PC-9 (cell line): ENCODE measurements around the gene HINFP. TPM values are rescaled to one million over a fixed set of nuclear protein-coding genes. Genes with fewer than 3 reads are reported as not detected.
A peak's percentile ranks its signal among the peaks of the same experiment; 100 is the strongest.

Source experiments
- BruUV-seq: library from RNA; stranded (reverse); fragments of 400-500 nt; replicated peaks from 2 replicates; lab custom pipeline; 2021; lab: Mats Ljungman, UMichigan
- CTCF ChIA-PET: fragments of 300-600 bp; sonication (Branson Sonifier 250); formaldehyde crosslinking; loops from one replicate; lab custom pipeline; 2022; ENCODE audit warnings: antibody characterized with exemption; lab: Charles Lee
- POLR2A ChIA-PET: fragments of 300-600 bp; sonication (Branson Sonifier 250); formaldehyde crosslinking; loops from one replicate; lab custom pipeline; 2022; ENCODE audit warnings: antibody characterized with exemption; ENCODE audit not compliant: unreplicated experiment; lab: Charles Lee
- DNase-seq, 2 experiments: peaks; one replicate each; pipeline versions ENCODE4 v3.0.0 to v3.0.0-alpha.2; 2015 to 2022; ENCODE audit warnings: mixed read lengths in 1 of 2
- H2AFZ ChIP-seq: fragments of 200-600 bp; sonication (generic); 2 replicates; pipeline ENCODE4 v1.8.1; 2017; ENCODE audit warnings: antibody characterized with exemption
- H3F3A ChIP-seq: fragments of 200-600 bp; sonication (generic); 2 replicates; pipeline ENCODE4 v1.8.1; 2017; ENCODE audit warnings: antibody characterized with exemption, mild to moderate bottlenecking, low read depth; ENCODE audit not compliant: insufficient read depth
- H3K27ac ChIP-seq: fragments of 200-600 bp; sonication (generic); 2 replicates; pipeline ENCODE4 v1.6.1; 2016; ENCODE audit warnings: mixed run types
- H3K27me3 ChIP-seq: fragments of 200-600 bp; sonication (generic); 2 replicates; pipeline ENCODE4 v1.6.1; 2016; ENCODE audit warnings: low read depth, mixed run types; ENCODE audit not compliant: insufficient read depth
- H3K36me3 ChIP-seq: fragments of 200-600 bp; sonication (generic); 2 replicates; pipeline ENCODE4 v1.6.1; 2016; ENCODE audit warnings: low read depth, mixed run types
- H3K4me1 ChIP-seq: fragments of 200-600 bp; sonication (generic); replicated peaks from 2 replicates; pipeline ENCODE4 v1.6.1; 2016; ENCODE audit warnings: mixed run types; ENCODE audit not compliant: insufficient read depth
- H3K4me2 ChIP-seq: fragments of 200-600 bp; sonication (generic); 2 replicates; pipeline ENCODE4 v1.6.1; 2017; ENCODE audit warnings: mixed run types
- H3K4me3 ChIP-seq: fragments of 200-600 bp; sonication (generic); 2 replicates; pipeline ENCODE4 v1.6.1; 2016; ENCODE audit warnings: mixed run types
- H3K79me2 ChIP-seq: fragments of 200-600 bp; sonication (generic); 2 replicates; pipeline ENCODE4 v1.6.1; 2017; ENCODE audit warnings: low read depth, mixed run types
- H3K9me2 ChIP-seq: fragments of 200-600 bp; sonication (generic); 2 replicates; pipeline ENCODE4 v1.8.1; 2017; ENCODE audit warnings: mild to moderate bottlenecking; ENCODE audit not compliant: insufficient read depth
- H3K9me3 ChIP-seq: fragments of 200-600 bp; sonication (generic); 2 replicates; pipeline ENCODE4 v1.8.1; 2016; ENCODE audit warnings: low read depth; ENCODE audit not compliant: insufficient read depth
- H4K20me1 ChIP-seq: fragments of 200-600 bp; sonication (generic); 2 replicates; pipeline ENCODE4 v1.8.1; 2017; ENCODE audit not compliant: insufficient read depth
- CTCF ChIP-seq: fragments of 200-600 bp; sonication (generic); conservative IDR thresholded peaks from 2 replicates; pipeline ENCODE4 v1.6.1; 2017; ENCODE audit warnings: mixed run types, antibody characterized with exemption, mild to moderate bottlenecking, moderate library complexity
- EZH2 ChIP-seq: fragments of 200-600 bp; sonication (generic); IDR thresholded peaks from 2 replicates; pipeline ENCODE4 v1.8.0; 2017; ENCODE audit warnings: antibody characterized with exemption, low read depth
- intact Hi-C: fragments of 100-400 bp; cut with micrococcal nuclease; formaldehyde crosslinking; loops from one replicate; pipeline ENCODE4 v1.10.0; 2022; ENCODE audit not compliant: unreplicated experiment
- total RNA-seq: library from RNA; stranded (reverse); gene quantifications from 2 replicates; pipeline ENCODE4 v1.2.3, GENCODE V29; 2021

Gene HINFP
- total RNA-seq, 1 experiment from 2014 or later: 35.5 TPM

- no peaks in the 10 kb centered on the region for H3K27me3 ChIP-seq
- peak overlapping the region; percentile 91; the same call in 1 of the 2 replicates for H3K4me3 ChIP-seq
- no peak overlapping the region for H2AFZ ChIP-seq
- ChIA-PET CTCF (no interaction called here), POLR2A (interaction anchor here (0.6 to 0.7 kb wide), 3 partner anchors 242 to 477 kb away, joined by 4 to 34 read pairs (median 27); no protein-coding TSS in a partner anchor)
- no peak for DNase-seq
- TF ChIP-seq EZH2 (no peak), CTCF (no peak)
- peaks cover 42% of the 10 kb centered on the region for H3K79me2 ChIP-seq
- H4K20me1 ChIP-seq: peaks cover 18% of the 10 kb centered on the region
- H3K27ac ChIP-seq: no peak overlapping the region; the same call in 1 of the 2 replicates
- H3K36me3 ChIP-seq: peaks cover 21% of the 10 kb centered on the region
- H3K4me2 ChIP-seq: peak overlapping the region; percentile 99
- H3F3A ChIP-seq: peaks cover 53% of the 10 kb centered on the region; the same call in 1 of the 2 replicates
- no peaks in the 10 kb centered on the region for H3K9me3 ChIP-seq
- no peaks in the 10 kb centered on the region for H3K9me2 ChIP-seq
- H3K4me1 ChIP-seq: peaks cover 31% of the 10 kb centered on the region
- BruUV-seq: no TSS peak
- intact Hi-C loops: loop anchor here (10.0 kb wide), 1 partner anchor 383 kb away; no protein-coding TSS in a partner anchor
Measured at GRCh38 chr11:119091966-119092879, 29.2 kb upstream of the HINFP start.

GRCh38 chr11:119092880-119093842 lies 28.2 kb upstream of the HINFP start:
- peaks cover 23% of the 10 kb centered on the region for H3K4me1 ChIP-seq
- H3K27ac ChIP-seq: 0 out of 2 replicates have a peak overlapping the region, but pooled peaks have one; percentile 48
- no peaks in the 10 kb centered on the region for H3K9me3 ChIP-seq
- peaks cover 18% of the 10 kb centered on the region for H4K20me1 ChIP-seq
- peaks cover 25% of the 10 kb centered on the region for H3K36me3 ChIP-seq
- H2AFZ ChIP-seq: no peak overlapping the region
- H3K4me2 ChIP-seq: peak overlapping the region; percentile 99
- TF ChIP-seq EZH2 (no peak), CTCF (no peak)
- CTCF ChIA-PET: no interaction called here
- H3K4me3 ChIP-seq: peak overlapping the region; percentile 91
- DNase-seq: no peak
- no peaks in the 10 kb centered on the region for H3K9me2 ChIP-seq
- H3K27me3 ChIP-seq: no peaks in the 10 kb centered on the region
- POLR2A ChIA-PET: interaction anchor here (0.6 kb wide), 2 partner anchors 241 to 478 kb away, joined by 4 to 34 read pairs; no protein-coding TSS in a partner anchor
- BruUV-seq: no TSS peak
- peaks cover 39% of the 10 kb centered on the region for H3K79me2 ChIP-seq
- H3F3A ChIP-seq: peaks cover 59% of the 10 kb centered on the region; the same call in 1 of the 2 replicates
- intact Hi-C loops: loop anchor here (10.0 kb wide), 1 partner anchor 382 kb away; no protein-coding TSS in a partner anchor
